ENCODE results near the gene CPAMD8.

The CPAMD8 gene

GRCh38 chr19:17006579-17006978 lies 20.0 kb downstream of the CPAMD8 start:
- no peaks in the 10 kb centered on the region for H4K20me1 ChIP-seq (ENCODE audit: insufficient read depth)
- no peak overlapping the region for H2AFZ ChIP-seq (ENCODE audit: low read depth)
- no peak overlapping the region for H3K27ac ChIP-seq
- no peak overlapping the region for H3K9ac ChIP-seq
- peaks cover 52% of the 10 kb centered on the region for H3K27me3 ChIP-seq (ENCODE audit: insufficient read depth, low read depth)
- H3K4me2 ChIP-seq, result no peak overlapping the region
- no peak for TF ChIP-seq CTCF (conservative IDR thresholded peaks at IDR 0.05; ENCODE audit: low read depth, low read length)
- no peak overlapping the region for H3K4me3 ChIP-seq (IDR thresholded peaks at IDR 0.05; ENCODE audit: insufficient read depth, low read depth, low read length)
- no peaks in the 10 kb centered on the region for H3K79me2 ChIP-seq (ENCODE audit: insufficient read depth, low read depth)
- no peaks in the 10 kb centered on the region for H3K4me1 ChIP-seq (ENCODE audit: low read depth, poor library complexity, severe bottlenecking)
- H3K36me3 ChIP-seq (ENCODE audit: insufficient read depth), result no peaks in the 10 kb centered on the region

- no peaks in the 10 kb centered on the region for H3K79me2 ChIP-seq (ENCODE audit: insufficient read depth, low read depth)
- H3K9ac ChIP-seq, result no peak overlapping the region
- no peak overlapping the region for H3K4me3 ChIP-seq (IDR thresholded peaks at IDR 0.05; ENCODE audit: insufficient read depth, low read depth, low read length)
- no peaks in the 10 kb centered on the region for H3K36me3 ChIP-seq (ENCODE audit: insufficient read depth)
- no peak overlapping the region for H3K27ac ChIP-seq
- peaks cover 40% of the 10 kb centered on the region for H3K27me3 ChIP-seq (ENCODE audit: insufficient read depth, low read depth)
- no peak; the same call in 1 of the 2 replicates for TF ChIP-seq CTCF (conservative IDR thresholded peaks at IDR 0.05; ENCODE audit: low read depth, low read length)
- no peak overlapping the region for H3K4me2 ChIP-seq
- H4K20me1 ChIP-seq (ENCODE audit: insufficient read depth), result no peaks in the 10 kb centered on the region
- H3K4me1 ChIP-seq (ENCODE audit: low read depth, poor library complexity, severe bottlenecking), result no peaks in the 10 kb centered on the region
- H2AFZ ChIP-seq (ENCODE audit: low read depth), result no peak overlapping the region
These were observed 21.6 kb downstream of the CPAMD8 start for GRCh38 chr19:17005000-17005399.

GRCh38 chr19:17004386-17004785 lies 22.2 kb downstream of the CPAMD8 start:
- no peaks in the 10 kb centered on the region for H3K79me2 ChIP-seq (ENCODE audit: insufficient read depth, low read depth)
- H3K27me3 ChIP-seq (ENCODE audit: insufficient read depth, low read depth), result peaks cover 35% of the 10 kb centered on the region
- no peak overlapping the region for H3K4me3 ChIP-seq (IDR thresholded peaks at IDR 0.05; ENCODE audit: insufficient read depth, low read depth, low read length)
- H2AFZ ChIP-seq (ENCODE audit: low read depth), result no peak overlapping the region
- no peak overlapping the region for H3K9ac ChIP-seq
- no peaks in the 10 kb centered on the region for H4K20me1 ChIP-seq (ENCODE audit: insufficient read depth)
- no peaks in the 10 kb centered on the region for H3K4me1 ChIP-seq (ENCODE audit: low read depth, poor library complexity, severe bottlenecking)
- no peak for TF ChIP-seq CTCF (conservative IDR thresholded peaks at IDR 0.05; ENCODE audit: low read depth, low read length)
- H3K4me2 ChIP-seq, result no peak overlapping the region
- no peaks in the 10 kb centered on the region for H3K36me3 ChIP-seq (ENCODE audit: insufficient read depth)
- H3K27ac ChIP-seq, result no peak overlapping the region

GRCh38 chr19:17002455-17002854 lies 24.2 kb downstream of the CPAMD8 start:
- peaks cover 21% of the 10 kb centered on the region; the same call in 1 of the 2 replicates for H3K27me3 ChIP-seq (ENCODE audit: insufficient read depth, low read depth)
- H2AFZ ChIP-seq (ENCODE audit: low read depth), result no peak overlapping the region
- H3K4me2 ChIP-seq, result no peak overlapping the region
- no peak overlapping the region for H3K27ac ChIP-seq
- no peaks in the 10 kb centered on the region for H3K4me1 ChIP-seq (ENCODE audit: low read depth, poor library complexity, severe bottlenecking)
- TF ChIP-seq CTCF (conservative IDR thresholded peaks at IDR 0.05; ENCODE audit: low read depth, low read length), result no peak
- H3K4me3 ChIP-seq (IDR thresholded peaks at IDR 0.05; ENCODE audit: insufficient read depth, low read depth, low read length), result no peak overlapping the region
- H3K9ac ChIP-seq, result no peak overlapping the region
- no peaks in the 10 kb centered on the region for H4K20me1 ChIP-seq (ENCODE audit: insufficient read depth)
- no peaks in the 10 kb centered on the region for H3K79me2 ChIP-seq (ENCODE audit: insufficient read depth, low read depth)
- no peaks in the 10 kb centered on the region for H3K36me3 ChIP-seq (ENCODE audit: insufficient read depth)
